Suppressor macrophage treated with lipopolysaccharide for 1 hour (primary cell): ENCODE results near the gene CRYGS.
A peak's percentile ranks its signal among the peaks of the same experiment; 100 is the strongest.
"Not testable (repeated sequence)": the region's sequence is repeated elsewhere in the genome, so short reads cannot be mapped to it uniquely, and the experiment has no call there.

Source experiments
- DNase-seq, 3 donors: peaks; one replicate each; pipeline ENCODE4 v3.0.0-alpha.2; 2020 to 2022

The CRYGS gene

GRCh38 chr3:186552408-186553031, 8.3 kb upstream of the CRYGS start:
- no peak for DNase-seq

GRCh38 chr3:186551387-186551786, 7.2 kb upstream of the CRYGS start:
- DNase-seq, result no peak

- no peak for DNase-seq
These were observed 5.3 kb upstream of the CRYGS start for GRCh38 chr3:186549497-186549896.

- no peak for DNase-seq
These were observed 3.3 kb downstream of the CRYGS start for GRCh38 chr3:186540835-186541226.

GRCh38 chr3:186540221-186540834, 3.9 kb downstream of the CRYGS start:
- DNase-seq, result peak; percentile 79 to 88 (median 87)

- DNase-seq, result no peak
These were observed 5.4 kb downstream of the CRYGS start for GRCh38 chr3:186538779-186539178.

GRCh38 chr3:186536883-186537844, 7.0 kb downstream of the CRYGS start:
- DNase-seq, result peak; percentile 34 to 61 (median 50)

GRCh38 chr3:186534113-186534669, 10.0 kb downstream of the CRYGS start:
- peak; percentile 82 to 91 (median 87) for DNase-seq

GRCh38 chr3:186532598-186533072, 11.5 kb downstream of the CRYGS start:
- peak; percentile 37 to 58 (median 56) for DNase-seq

GRCh38 chr3:186531694-186532093, 12.5 kb downstream of the CRYGS start:
- DNase-seq, result not testable (repeated sequence)

- no peak for DNase-seq
These were observed 13.8 kb downstream of the CRYGS start for GRCh38 chr3:186530415-186530814.

GRCh38 chr3:186529201-186529999, 14.8 kb downstream of the CRYGS start:
- no peak for DNase-seq

- no peak for DNase-seq
These were observed 17.9 kb downstream of the CRYGS start for GRCh38 chr3:186526256-186526606.

- DNase-seq, result peak in 1 of 3 donors; percentile 26
These were observed 18.6 kb downstream of the CRYGS start for GRCh38 chr3:186525369-186526255.

- no peak for DNase-seq
These were observed 19.6 kb downstream of the CRYGS start for GRCh38 chr3:186524616-186525015.

GRCh38 chr3:186523434-186523833, 20.7 kb downstream of the CRYGS start:
- DNase-seq, result no peak

GRCh38 chr3:186523022-186523421, 21.2 kb downstream of the CRYGS start:
- no peak for DNase-seq

GRCh38 chr3:186520957-186521842, 23.0 kb downstream of the CRYGS start:
- no peak for DNase-seq

- DNase-seq, result no peak
These were observed 23.7 kb downstream of the CRYGS start for GRCh38 chr3:186520431-186520830.

- DNase-seq, result peak; percentile 48 to 64 (median 61)
These were observed 25.0 kb downstream of the CRYGS start for GRCh38 chr3:186519021-186519658.
